ENCODE results near the gene CMIP. TPM values are rescaled to one million over a fixed set of nuclear protein-coding genes. Genes with fewer than 3 reads are reported as not detected.

CMIP gene
- total RNA-seq, 4 donors from 2014 or later: 40.0 to 69.6 (median 47.0) TPM

DNA sequence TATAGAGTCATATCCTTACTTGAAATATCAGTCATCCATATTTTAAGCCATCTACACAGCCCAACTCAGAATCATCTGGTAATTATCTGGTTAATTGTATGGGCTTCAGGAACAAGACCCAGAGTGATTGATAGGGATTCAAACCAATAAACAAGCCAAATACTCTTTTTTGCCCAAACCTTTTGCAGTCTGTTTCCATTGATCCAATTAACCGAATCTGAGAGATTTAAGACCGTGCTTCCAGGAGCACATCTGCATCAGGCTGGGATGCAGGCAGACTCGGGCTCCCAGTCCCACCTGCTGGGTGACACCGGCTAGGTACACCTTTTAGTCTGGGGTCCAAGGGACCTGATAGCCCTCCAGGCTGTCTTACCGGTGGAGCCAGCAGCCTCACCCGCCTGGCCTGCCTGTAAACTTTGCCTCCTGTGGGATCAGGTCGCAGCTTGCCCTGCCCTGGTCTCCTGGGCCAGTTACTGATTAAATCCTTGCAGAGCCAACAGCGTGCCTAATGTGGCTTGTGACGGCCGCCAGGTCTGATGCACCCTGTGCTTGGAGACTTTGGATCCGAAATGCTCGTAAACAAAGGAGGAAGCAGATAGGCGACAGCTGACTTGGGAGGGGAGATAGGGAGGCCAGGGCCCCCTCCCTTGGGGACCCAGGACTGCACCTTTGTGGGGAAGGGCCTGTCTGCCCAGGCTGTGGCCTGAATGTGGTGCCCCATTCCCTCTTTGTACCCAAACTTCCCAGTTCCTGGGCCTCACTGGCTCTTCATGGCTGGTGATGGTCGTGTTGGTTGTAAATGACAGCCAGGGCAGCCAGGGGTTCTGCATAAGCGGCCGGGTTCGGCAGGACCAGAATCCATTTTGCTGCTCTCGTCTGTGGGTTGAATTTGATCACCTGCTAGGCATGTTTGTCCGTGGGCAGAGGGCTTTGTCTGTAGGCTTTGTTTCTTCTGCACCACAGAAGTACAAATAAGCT, 3.8 kb downstream of the CMIP start:
- in situ Hi-C loops (cut with MboI; ENCODE audit: low pct_ligation_motif_present in 1 of 4, low pct_unique_long_range_greater_than_20kb in 1 of 4, low sequenced_read_pairs in 3 of 4) (no loop called here), intact Hi-C loops (cut with DNase I; ENCODE audit: low total_unique reads) (no loop called here)
- Histone ChIP-seq H3K4me1 (peaks cover 43 to 74% (median 62%) of the 10 kb centered on the region in 4 donors), H3K4me3 (peak overlapping the region in 3 of 4 donors; percentile 2 to 94 (median 85)), H3K9me3 (no peaks in the 10 kb centered on the region), H3K36me3 (no peaks in the 10 kb centered on the region), H3K27ac (peak overlapping the region; percentile 89 to 95 (median 94)), H3K27me3 (no peaks in the 10 kb centered on the region)
- 38 to 59% methylated on average over 1 to 19 of the region's 19 CpGs for WGBS, 2 donors (ENCODE audit: low coverage in 1 of 2)
- peak; percentile 90 for DNase-seq
- TF ChIP-seq POLR2A (IDR thresholded peaks at IDR 0.05): peak; percentile 94
- TF ChIP-seq, protein P1, sequence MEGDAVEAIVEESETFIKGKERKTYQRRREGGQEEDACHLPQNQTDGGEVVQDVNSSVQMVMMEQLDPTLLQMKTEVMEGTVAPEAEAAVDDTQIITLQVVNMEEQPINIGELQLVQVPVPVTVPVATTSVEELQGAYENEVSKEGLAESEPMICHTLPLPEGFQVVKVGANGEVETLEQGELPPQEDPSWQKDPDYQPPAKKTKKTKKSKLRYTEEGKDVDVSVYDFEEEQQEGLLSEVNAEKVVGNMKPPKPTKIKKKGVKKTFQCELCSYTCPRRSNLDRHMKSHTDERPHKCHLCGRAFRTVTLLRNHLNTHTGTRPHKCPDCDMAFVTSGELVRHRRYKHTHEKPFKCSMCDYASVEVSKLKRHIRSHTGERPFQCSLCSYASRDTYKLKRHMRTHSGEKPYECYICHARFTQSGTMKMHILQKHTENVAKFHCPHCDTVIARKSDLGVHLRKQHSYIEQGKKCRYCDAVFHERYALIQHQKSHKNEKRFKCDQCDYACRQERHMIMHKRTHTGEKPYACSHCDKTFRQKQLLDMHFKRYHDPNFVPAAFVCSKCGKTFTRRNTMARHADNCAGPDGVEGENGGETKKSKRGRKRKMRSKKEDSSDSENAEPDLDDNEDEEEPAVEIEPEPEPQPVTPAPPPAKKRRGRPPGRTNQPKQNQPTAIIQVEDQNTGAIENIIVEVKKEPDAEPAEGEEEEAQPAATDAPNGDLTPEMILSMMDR (IDR thresholded peaks at IDR 0.05): no peak
- peak; percentile 67 for TF ChIP-seq EP300 (IDR thresholded peaks at IDR 0.05; ENCODE audit: low read depth)
- TF ChIP-seq POLR2AphosphoS5 (IDR thresholded peaks at IDR 0.05): peak; percentile 57 to 97 (median 95)

- H3K4me3 ChIP-seq: peak overlapping the region in 1 of 4 donors; percentile 18
- H3K4me1 ChIP-seq: peaks cover 43 to 75% (median 64%) of the 10 kb centered on the region in 4 donors
- WGBS, 2 donors (ENCODE audit: low coverage in 1 of 2): 71 to 85% methylated on average over 2 of the region's 2 CpGs
- intact Hi-C loops (cut with DNase I; ENCODE audit: low total_unique reads): no loop called here
- H3K27ac ChIP-seq: peak overlapping the region; percentile 89 to 95 (median 94)
- H3K36me3 ChIP-seq: no peaks in the 10 kb centered on the region
- TF ChIP-seq EP300 (IDR thresholded peaks at IDR 0.05; ENCODE audit: low read depth) (no peak), POLR2A (IDR thresholded peaks at IDR 0.05) (no peak), POLR2AphosphoS5 (IDR thresholded peaks at IDR 0.05) (no peak)
- TF ChIP-seq, protein P1 (IDR thresholded peaks at IDR 0.05): no peak
- H3K9me3 ChIP-seq: no peaks in the 10 kb centered on the region
- in situ Hi-C loops (cut with MboI; ENCODE audit: low pct_ligation_motif_present in 1 of 4, low pct_unique_long_range_greater_than_20kb in 1 of 4, low sequenced_read_pairs in 3 of 4): no loop called here
- H3K27me3 ChIP-seq: no peaks in the 10 kb centered on the region
- no peak for DNase-seq
Measured at GRCh38 chr16:81449241-81449640, 4.6 kb downstream of the CMIP start.

GRCh38 chr16:81449899-81450608, 5.4 kb downstream of the CMIP start:
- no peak for DNase-seq
- intact Hi-C loops (cut with DNase I; ENCODE audit: low total_unique reads): no loop called here
- no peak for TF ChIP-seq POLR2AphosphoS5 (IDR thresholded peaks at IDR 0.05)
- TF ChIP-seq, protein P1 (IDR thresholded peaks at IDR 0.05): no peak
- no peak for TF ChIP-seq EP300 (IDR thresholded peaks at IDR 0.05; ENCODE audit: low read depth)
- TF ChIP-seq POLR2A (IDR thresholded peaks at IDR 0.05): no peak
- Histone ChIP-seq H3K4me1 (peaks cover 43 to 75% (median 64%) of the 10 kb centered on the region in 4 donors), H3K36me3 (no peaks in the 10 kb centered on the region), H3K27ac (peak overlapping the region; percentile 89 to 95 (median 94)), H3K4me3 (no peak overlapping the region), H3K9me3 (no peaks in the 10 kb centered on the region), H3K27me3 (no peaks in the 10 kb centered on the region)
- 86% methylated on average over 7 of the region's 7 CpGs; no CpG with 5 or more reads in 1 of the 2 donors for WGBS, 2 donors (ENCODE audit: low coverage in 1 of 2)
- in situ Hi-C loops (cut with MboI; ENCODE audit: low pct_ligation_motif_present in 1 of 4, low pct_unique_long_range_greater_than_20kb in 1 of 4, low sequenced_read_pairs in 3 of 4): no loop called here

Measured in transverse colon (tissue), 4 donors.